Limb (tissue), 2 donors: ENCODE results near the gene BAHCC1.

Source experiments
- DNase-seq, 2 donors: peaks; one replicate each; pipeline ENCODE4 v3.0.0-alpha.2; 2016; ENCODE audit errors: extremely low spot score in 2 of 2

BAHCC1 gene

DNA sequence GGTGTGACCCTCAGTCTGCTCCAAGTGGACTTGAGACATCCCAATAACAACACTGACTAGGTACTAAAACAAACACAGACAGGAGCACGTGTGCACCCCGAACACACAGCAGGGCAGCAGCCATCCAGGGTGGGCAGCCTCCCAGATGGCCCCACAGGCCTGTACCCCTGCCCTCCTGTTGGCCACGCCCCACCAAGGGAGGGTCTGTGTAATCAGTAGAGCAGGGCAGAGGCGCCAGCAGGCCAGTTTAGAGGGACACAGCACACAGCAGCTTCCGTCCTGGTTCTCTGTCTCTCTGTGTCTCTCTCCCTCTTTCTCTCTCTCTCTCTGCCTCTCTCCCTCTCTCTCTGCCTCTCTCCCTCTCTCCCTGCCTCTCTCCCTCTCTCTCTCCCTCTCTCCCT lies 95.9 kb downstream of the BAHCC1 start:
- DNase-seq: no peak

DNA sequence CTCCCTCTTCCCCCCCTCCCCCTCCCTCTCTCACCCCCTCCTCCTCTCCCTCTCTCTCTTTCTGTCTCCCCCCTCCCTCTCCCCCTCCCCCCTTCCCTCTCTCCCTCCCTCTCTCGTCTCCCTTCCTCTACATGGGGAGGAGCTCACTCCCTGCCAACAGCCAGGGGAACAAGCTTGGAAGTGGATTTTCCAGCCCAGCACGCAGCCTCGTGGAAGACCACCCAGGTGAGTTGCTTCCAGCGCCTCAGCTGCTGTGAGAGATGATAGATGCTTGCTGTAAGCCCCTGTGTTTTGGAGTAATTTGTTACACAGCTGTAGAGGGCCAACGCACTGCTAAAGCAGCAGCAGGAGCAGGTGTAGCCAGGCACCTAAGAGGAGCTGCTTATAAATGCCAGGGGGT lies 96.5 kb downstream of the BAHCC1 start:
- peak in 1 of 2 donors; percentile 63 for DNase-seq

DNA sequence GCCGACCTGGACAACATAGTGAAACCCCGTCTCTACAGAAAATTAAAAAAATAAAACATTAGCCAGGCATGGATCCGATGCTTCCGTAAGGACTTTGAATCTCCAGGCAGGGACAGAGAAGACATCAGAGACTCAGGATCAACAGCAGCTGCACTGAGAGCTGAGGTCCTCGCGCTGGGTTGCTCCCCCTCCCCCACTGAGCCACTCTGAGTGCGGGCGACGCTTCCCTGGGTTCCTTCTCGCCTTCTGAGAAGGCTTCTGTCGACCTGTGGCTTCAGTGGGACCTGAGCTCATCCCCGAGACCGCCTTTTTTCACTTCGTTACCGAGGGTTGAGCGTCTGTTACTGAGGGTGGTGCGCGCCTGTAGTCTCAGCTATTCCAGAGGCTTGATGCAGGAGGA lies 96.9 kb downstream of the BAHCC1 start:
- DNase-seq: no peak

DNA sequence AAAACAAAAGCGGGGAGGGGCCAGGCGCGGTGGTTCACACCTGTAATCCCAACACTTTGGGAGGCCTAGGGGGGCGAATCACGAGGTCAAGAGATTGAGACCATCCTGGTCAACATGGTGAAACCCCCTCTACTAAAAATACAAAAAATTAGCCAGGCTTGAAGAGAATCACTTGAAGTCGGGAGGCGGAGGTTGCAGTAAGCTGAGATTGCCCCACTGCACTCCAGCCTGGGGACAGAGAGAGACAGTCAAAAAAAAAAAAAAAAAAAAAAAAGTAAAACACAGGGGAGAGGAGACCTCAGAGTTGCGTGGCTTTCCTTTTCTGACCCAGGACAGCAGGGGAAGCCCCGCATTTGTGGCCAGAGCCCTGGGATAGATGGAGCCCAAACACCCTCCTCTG lies 97.4 kb downstream of the BAHCC1 start:
- no peak for DNase-seq

DNA sequence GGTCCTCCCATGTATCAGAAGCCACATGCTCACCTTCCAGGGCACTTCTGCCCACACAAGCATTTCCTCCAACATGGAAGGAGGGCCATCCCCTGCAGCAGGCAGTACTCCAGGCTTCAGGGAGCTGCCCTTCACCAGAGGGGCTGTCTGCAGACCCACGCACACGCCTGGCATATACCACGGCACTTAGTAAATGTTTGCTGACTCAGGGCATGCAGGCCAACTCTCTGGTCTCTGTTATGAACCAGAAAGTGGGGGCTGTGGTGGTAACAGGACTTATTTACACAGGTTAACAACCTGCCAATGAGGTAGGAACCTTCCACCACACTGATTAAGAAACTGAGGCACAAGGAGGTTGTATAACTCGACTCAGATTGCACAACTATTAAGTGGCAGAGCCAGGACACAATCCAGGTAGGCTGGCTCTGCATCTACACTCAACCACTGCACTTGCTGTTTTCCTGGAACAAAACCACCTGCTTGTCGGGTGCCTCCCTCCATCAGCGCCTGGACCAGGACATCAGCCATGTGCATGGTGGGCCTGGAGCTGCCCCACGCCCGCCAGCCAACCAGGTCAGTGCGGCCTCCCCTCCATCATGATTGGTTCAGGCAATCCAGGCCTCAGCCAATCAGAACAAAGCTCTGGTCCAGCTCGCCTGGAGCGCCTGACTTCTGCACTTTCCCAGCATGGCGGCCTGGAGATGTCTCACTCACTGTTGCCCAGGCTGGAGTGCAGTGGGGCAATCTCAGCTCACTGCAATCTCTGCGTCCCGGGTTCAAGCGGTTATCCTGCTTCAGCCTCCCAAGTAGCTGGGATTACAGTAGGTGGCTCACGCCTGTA lies 98.2 kb downstream of the BAHCC1 start:
- no peak for DNase-seq

DNA sequence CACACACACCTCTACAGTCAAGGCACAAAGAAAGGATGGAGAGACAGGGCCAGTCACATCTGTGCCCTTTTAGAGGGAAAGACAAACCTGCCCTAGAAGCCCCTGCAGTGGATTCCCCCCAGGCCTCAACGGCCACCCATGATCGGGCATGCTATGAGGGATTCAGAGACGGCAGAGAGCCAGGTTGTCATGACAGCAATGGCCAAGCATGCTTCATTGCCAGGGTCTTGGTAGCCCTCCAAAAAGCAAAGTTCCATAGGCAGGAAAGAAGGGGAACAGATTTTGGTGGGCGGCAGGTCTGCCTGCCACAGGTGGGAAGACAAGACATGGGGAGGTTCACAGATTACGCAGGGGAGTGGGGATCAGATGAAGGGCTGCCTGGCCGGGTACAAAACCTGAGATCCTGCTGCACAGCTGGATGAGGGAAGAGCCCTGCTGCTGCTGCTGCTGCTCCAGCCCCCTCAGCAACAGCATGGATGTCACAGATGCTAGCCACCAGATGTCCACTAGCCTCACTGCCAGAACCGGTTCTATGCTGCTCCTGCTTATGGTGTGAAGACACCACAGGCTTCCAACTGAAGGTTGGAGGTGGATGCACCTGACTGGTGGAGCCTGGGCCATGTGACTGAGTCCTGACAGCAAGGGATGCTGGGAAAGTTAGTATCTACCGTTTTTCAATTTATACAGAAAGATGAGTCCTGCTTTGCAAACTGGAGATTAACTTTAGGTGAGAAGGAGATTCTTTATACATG lies 99.5 kb downstream of the BAHCC1 start:
- peak in 1 of 2 donors; percentile 63 for DNase-seq

DNA sequence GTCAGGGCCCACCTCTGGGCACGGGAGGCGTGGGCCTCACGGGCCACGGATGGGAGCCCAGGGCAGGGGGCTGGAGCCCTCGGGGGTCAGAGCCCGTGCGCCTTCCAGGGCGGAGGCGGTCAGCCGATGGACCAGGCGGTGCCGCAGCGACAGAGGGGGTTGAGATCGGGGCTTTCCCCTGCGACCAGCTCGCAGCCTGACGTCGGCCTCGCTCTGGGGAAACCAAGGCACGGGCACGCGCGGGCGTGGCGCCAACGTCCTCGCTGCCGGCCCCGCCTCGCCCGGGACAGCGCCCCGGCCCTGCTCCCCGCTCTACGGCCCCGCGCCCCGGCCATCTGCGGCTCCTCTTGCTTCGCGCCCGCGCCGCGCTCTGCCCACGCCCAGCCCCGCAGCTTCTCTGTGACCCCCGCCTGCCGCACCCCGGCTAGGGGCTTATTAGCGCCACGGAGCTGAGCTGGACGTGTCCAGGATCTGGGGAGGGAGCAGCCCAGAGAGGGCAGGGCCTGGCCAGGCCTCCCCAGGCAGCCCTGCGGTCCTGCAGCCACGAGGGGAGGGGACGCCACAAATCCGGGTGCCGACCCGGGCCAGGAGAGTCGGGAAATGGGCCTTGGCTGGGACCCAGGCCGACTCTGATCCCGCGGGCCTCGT lies 103.8 kb downstream of the BAHCC1 start:
- peak in 1 of 2 donors; percentile 29 for DNase-seq

DNA sequence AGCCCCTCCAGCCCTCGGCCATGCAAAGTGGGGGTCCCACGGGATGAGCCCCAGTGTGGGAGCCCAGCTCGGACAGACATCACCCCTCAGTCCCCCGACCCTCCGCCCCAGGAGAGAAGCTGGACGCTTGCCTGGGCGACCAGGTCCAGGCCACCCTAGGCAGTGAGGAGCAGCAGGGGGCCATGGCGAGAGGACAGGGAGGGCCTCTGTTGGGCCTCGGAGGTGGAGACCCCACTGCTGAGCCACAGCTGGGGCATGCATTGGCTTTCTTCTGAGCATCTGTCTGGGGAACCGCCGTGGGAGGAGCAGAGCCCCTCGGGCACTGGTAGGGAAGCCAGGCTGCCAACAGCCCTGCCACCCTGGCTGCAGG lies 104.3 kb downstream of the BAHCC1 start:
- DNase-seq: peak in 1 of 2 donors; percentile 31

DNA sequence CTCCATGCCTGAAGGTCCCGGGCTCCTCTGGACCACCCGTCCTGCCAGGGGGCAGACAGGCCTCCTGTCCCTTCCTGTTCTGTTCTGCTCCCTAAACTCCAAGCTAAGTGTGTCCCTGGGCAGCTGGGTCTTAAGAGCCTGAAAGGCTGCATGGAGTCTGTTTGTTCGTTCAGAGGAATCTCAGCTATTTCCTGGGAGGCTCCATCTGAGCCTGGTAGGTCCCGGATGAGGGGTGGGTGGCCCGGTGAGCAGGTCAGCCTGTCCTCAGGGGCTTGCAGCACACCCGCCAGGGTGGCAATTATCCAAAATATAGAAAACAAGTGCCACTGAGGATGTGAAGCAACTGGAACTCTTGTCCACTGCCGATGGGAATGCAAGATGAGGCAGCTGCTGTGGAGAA lies 104.8 kb downstream of the BAHCC1 start:
- peak in 1 of 2 donors; percentile 29 for DNase-seq

DNA sequence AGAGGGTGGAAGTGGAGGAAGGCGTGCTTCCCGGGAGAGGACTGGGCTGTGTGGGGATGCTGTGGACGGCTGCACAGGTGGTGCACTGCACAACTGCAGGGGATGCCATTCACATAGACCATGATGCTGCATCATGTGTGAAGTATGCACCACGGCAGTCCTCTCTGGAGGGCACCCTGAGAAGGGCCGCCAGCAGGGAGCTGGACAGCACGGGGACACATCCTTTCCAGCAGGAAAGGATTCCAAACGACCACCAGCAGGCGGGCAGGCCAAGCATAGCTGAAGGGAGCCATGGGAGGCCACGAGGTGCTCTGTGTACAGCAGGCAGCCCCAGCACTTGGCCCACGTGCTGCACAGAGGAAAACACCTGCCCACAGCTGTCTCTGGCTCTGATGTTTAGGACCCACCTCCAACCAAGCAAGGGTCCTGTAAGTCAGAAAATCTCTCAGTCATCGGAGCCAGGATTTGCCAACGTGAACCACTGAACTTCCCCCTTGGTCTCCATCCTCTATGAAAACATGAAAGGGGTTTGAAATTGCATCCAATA lies 107.3 kb downstream of the BAHCC1 start:
- no peak for DNase-seq

DNA sequence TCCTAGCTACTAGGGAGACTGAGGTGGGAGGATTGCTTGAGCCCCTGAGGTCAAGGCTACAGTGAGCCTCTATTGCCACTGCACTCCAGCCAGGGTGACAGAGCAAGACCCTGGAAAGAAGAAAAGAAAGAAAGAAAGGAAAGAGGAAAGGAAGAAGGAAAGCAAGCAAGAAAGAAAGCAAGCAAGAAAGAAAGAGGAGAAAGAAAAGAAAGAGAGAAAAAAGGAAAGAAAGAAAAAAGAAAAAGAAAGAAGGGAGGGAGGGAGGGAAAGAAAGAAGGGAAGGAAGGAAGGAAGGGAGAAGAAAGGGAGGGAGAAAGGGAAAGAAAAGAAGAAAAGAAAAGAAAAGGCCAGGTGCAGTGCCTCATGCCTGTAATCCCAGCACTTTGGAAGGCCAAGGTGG lies 108.4 kb downstream of the BAHCC1 start:
- no peak for DNase-seq

DNA sequence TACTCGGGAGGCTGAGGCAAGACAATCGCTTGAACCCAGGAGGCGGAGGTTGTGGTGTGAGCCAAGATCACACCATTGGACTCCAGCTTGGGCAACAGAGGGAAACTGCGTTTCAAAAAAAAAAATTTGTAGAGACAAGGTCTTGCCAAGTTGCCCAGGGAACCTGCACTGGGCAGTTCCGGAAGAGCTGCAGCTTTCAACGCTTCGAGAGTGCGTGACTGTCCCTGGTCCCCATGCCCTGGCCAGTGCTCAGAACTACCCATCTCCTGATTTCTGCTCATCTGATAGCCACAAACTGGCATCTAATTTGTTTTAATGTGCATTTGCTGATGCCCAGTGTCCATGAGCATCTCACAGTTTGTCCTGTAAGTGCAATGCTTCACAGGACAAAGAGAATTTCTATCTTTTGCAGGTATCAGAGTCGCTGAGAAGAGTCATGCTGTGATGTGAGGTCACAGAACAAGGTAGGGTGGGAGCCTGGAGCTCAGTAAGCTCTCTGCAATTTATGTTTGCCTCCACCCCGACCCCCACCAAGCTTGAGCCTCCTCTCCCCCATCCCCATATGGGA lies 113.5 kb downstream of the BAHCC1 start:
- DNase-seq: peak in 1 of 2 donors; percentile 36

DNA sequence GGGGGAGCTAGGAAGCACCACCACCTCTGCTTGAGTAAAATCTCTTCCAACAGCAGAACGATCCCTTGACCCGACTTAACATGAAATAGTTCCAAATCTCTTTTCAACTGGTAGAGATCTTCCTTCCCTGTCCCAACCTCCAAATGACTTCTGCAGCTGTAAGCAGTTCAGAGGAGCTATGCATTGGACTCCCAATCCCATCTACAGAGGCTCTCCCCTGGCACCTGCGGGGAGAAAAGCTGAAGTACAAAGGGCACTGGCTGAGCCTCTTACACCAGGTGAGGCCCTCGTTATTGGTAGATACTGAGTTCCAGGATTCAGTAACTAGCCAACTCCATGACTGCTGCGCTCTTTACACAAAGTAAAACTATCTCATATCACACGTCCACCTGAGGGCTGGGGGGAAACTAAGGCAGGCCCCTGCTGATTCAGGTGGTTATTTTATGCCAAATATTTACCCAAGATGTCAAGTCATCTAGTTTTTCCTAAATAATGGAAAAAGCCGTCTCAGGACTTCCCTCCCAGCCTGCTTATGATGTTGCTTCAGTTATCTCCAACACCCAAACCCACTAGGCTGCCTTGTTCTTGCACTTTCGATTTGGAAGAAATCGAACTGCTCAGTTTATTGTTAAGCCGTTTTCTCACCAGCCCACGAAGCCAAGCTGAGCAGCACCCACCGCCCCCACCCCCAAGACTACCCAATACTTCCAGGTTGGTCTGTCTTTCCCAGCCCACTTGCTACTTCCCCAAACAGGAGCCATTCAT lies 114.1 kb downstream of the BAHCC1 start:
- peak in 1 of 2 donors; percentile 29 for DNase-seq

DNA sequence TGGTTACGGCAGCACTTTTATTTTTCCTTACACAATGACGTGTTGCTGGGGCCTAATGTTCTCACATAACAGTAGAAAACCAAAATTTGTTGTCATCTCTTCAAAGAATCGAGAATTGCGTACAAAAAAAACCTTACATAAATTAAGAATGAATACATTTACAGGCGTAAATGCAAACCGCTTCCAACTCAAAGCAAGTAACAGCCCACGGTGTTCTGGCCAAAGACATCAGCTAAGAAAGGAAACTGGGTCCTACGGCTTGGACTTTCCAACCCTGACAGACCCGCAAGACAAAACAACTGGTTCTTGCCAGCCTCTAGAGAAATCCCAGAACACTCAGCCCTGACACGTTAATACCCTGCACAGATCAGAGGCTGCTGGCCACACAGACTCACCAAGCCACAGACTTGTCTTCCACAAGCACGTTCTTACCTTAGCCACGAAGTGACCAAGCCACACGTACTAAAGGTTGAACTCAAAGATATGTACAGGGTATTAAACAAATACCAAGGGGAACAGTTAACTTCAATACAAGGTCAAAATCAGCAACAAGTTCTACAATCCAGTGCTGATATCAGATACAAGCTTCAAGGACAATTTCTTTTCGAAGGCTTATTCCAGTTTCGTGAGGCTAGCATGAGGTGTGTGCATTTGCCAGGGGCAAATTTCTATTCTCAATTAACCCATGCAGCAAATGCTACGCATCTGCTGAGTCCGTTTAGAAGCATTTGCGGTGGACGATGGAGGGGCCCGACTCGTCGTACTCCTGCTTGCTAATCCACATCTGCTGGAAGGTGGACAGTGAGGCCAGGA lies 114.9 kb downstream of the BAHCC1 start:
- peak in 1 of 2 donors; percentile 29 for DNase-seq

DNA sequence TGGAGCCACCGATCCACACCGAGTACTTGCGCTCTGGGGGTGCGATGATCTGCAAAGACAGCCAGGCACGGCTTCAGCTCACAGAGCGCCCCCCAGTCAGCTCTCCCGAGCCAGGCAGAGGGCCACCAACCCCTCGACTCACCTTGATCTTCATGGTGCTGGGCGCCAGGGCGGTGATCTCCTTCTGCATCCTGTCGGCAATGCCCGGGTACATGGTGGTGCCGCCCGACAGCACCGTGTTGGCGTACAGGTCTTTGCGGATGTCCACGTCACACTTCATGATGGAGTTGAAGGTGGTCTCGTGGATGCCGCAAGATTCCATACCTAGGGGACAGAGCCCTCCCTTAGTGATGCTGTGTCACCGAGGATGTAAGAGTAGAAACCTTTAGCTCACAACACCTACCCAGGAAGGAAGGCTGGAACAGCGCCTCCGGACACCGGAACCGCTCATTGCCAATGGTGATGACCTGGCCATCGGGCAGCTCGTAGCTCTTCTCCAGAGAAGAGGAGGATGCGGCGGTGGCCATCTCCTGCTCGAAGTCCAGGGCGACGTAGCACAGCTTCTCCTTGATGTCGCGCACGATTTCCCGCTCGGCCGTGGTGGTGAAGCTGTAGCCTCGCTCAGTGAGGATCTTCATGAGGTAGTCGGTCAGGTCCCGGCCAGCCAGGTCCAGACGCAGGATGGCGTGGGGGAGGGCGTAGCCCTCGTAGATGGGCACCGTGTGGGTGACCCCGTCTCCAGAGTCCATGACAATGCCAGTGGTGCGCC lies 115.7 kb downstream of the BAHCC1 start:
- peak in 1 of 2 donors; percentile 42 for DNase-seq

DNA sequence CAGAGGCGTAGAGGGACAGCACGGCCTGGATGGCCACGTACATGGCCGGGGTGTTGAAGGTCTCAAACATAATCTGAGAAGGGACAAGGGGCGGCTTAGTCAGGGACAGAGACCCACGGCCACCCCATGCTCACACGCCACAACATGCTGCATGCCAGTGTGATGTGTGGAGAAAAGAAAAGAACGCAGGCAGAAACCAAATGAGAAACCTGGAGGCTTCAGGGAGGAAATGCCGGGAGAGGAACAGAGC lies 116.2 kb downstream of the BAHCC1 start:
- DNase-seq: peak in 1 of 2 donors; percentile 50

DNA sequence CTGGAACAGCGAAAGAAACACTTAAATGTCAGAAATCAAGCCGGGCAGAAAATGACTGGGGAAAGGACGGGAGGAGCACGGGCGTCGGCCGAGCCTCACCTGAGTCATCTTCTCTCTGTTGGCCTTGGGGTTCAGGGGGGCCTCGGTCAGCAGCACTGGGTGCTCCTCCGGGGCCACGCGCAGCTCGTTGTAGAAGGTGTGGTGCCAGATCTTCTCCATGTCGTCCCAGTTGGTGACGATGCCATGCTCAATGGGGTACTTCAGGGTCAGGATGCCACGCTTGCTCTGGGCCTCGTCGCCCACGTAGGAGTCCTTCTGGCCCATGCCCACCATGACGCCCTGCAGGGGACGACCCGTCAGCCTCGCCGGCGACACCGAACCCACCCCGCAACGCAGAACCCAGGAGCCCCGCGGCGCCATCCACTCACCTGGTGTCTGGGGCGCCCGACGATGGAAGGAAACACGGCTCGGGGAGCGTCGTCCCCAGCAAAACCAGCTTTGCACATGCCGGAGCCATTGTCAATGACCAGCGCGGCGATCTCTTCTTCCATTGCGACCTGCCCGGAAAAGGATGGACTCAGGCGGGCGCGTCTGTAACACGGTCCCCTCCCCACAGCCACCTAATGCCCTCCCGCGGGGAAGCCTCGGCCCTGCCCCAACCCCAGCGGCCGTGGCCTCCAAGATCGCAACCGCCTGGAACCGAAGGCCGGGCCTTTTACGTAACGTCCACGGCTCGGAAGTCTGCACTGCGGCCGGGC lies 116.7 kb downstream of the BAHCC1 start:
- DNase-seq: peak in 1 of 2 donors; percentile 45

DNA sequence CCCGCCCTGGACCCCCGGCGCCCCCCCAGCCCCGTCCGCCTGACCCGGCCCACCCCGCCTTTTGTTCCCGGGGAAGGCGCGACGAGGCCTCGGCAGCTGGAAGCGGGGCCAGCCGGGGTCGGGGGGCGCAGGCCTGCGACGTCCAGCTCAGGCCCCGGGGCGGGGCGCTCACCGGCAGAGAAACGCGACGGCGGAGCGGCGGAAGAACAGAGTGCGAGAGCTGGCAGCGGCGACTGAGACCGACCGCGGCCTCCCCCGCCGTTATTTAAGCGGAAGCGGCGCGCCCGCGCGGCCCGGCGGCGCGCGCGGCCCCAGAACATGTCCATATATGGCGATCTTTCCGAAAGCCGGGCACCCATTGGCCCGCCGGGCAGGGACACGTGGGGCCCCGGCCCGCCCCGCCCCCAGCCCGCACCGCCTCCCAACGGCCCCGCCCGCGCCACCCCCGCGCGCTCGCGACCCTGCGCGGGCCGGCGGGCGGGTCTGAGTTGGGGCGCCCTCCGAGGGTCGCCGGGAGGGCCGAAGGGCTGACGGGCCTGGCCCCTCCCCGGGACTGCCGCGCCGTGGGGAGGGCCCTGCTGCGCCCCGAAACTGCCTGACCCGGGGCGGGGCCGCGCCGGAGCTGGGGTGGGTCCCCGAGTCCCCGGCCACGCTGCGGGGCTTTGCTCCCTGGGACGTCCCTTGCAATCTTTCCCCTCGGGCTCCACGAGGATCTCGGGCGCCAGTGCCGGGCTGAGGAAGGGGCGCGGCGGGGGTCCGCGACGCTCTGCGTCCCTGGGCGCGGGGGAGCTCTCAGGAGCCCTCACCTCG lies 117.5 kb downstream of the BAHCC1 start, which contains the start of gene ACTG1:
TSS of gene ACTG1 (minus strand) at position 238 of the 810 bp plus-strand sequence. CDS start 445 bp downstream, outside the sequence.
- peak; percentile 93 to 96 for DNase-seq
